HG03378 (cell line): ENCODE data around the gene ZNF175.

Experiments
- ATAC-seq: cut with Tn5 transposase; IDR thresholded peaks from one replicate; pipeline ENCODE4 v1.9.1; 2021; ENCODE audit warnings: mild to moderate bottlenecking, moderate library complexity; ENCODE audit not compliant: unreplicated experiment

The ZNF175 gene

DNA sequence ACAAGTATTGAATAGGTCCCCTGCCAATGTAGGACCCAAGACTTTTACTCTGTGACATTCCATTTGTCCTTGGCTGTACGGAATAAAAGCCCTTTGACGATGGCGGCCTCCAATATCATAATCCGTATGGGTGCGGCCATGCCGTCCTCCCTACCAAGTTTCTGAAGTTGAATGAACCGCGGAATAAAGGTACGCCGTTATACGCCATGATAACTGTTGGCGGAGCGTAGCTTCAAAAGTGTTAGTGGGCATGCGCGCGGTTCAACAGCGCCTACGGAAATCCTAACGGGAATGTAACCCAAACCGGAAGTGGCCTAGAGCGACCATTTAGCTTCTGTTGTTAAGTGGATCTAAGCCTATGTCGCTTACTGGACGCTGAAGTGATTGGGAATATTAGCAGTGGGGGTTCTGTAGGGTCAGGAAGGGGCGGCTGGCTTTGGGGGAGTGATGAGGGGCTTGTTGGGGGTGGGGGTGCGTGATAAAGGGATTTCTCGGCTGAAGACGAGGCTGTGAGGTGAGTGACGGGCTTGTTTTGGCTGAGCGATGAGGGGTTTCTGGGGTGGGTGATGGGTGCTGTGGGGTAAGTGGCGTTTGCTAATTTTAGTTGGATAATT lies at the start of gene ZNF175:
ZNF175 (plus strand) TSS at position 322 of the 614 bp plus-strand sequence. CDS start 2,047 bp downstream, outside the sequence.
- ATAC-seq = peak; percentile 79

DNA sequence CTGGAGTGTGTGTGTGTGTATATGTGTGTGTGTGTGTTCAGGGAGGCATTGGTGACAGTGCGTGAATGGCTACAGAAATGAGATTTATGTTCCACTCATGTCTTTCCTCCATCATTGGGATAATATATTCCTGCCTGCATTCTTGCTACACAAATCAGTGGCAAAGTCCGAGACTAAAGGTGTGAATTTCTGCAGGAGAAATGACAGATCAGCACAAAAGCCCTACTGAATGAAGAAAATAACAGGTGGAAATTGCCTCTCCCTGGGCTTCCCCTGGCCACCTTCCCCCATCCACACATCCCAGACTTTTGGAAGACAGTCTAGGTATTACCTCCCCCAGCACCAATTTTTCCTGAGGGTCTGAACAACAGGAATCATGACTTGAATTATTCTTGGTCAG lies 49.7 kb upstream of the ZNF175 start:
- ATAC-seq = no peak

DNA sequence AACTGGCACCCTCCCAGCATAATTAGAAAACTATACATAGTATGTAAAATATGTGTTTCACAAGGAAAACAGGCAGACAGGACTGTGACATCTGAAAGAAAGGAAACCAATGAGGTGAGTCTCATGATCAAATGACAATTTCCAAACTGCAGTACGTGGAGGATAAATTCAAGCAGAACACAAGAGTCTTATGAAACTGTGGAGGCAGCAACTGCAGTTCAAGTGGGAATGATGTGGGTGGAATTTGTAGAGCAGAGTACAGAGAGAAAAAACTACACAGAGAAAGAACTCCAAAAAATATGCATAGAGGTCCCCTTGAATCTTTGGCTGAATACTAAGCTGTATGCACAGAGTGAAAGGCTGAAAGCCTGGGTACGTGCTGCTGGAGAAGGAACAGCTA lies 49.3 kb upstream of the ZNF175 start:
- ATAC-seq = no peak

DNA sequence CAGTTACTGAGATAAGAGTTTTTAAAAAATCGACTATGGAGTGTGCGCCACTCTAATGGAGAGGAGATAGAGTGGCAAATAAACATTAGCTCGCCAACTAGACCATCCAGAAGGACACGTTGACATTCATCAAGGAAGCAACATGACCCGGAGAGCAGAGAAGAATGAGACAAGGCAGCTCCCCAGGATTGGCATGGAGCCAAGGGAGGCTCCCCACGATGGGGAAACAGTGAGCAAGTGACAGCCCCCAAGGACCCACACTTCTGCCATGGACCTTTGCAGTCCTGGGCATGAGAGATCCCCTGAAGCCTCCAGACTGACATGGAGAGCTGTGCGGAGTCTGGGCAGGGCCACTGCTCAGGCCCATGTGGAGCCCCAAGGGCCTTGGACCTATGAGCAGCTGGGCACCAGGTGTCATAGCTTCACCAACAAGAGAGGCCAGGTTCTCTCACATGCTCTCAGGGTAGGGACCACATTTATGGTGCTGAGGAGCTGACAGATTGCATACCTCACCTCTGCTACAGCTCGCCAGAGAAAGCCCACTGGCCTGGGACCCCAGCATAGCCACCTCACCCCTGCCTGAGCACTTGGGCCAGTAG lies 46.3 kb upstream of the ZNF175 start:
- no peak for ATAC-seq

DNA sequence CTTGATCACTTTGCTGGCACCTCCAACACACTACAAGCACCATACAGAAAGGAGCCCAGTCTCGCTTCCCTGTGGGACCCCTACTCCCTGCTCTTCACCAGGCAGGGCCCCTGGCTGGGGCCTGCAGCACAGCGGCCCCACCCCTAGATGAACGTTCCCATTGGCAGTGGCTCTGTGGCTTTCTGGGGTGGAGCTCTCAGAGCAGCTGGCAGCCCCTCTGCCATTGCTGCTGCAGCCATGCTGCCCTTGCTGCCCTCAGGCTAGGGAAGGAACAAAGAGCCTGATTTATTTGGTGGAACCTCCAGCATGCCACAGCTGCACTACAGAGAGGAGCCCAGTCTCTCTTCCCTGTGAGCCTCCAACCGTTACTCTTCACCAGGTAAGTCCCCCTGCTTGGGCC lies 45.4 kb upstream of the ZNF175 start:
- no peak for ATAC-seq

DNA sequence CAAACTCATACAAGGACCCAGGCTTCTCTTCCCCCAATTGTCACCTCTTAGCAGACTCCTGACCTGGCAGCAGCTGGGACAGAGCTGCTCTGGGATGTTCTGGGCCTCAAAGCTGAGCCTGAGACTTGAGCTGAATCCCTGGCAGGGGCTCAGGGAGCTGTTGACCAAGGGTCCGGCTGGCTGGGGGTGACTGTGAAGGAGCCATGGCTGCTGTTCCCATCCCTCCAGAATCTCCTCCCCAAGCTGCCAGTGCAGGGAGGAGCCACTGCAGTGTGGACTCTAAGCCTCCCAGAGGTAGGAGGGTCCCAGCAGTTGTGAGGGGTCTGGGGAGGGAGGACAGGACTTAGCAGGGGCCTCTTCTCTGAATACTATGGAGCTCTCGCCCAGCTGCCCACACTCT lies 41.8 kb upstream of the ZNF175 start:
- ATAC-seq = no peak

DNA sequence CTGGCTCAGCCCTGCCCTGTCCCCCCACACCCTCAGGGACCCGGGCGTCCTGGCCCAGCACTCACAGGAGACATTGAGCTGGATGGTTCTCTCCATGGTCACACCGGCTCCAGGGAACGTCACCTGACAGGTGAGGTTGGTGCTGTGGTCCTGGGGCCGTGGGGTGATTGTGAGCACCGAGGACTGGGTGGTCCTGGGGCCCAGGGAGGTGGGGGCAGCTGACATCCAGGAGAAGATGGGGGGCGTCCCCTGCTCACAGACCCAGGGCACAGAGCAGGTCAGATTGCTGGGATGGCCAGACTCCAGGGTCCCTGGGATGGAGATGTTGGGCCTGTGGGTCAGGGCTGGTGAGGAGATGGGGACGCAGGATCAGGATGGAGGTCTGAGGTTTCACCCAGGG lies 40.5 kb upstream of the ZNF175 start:
- ATAC-seq = no peak

DNA sequence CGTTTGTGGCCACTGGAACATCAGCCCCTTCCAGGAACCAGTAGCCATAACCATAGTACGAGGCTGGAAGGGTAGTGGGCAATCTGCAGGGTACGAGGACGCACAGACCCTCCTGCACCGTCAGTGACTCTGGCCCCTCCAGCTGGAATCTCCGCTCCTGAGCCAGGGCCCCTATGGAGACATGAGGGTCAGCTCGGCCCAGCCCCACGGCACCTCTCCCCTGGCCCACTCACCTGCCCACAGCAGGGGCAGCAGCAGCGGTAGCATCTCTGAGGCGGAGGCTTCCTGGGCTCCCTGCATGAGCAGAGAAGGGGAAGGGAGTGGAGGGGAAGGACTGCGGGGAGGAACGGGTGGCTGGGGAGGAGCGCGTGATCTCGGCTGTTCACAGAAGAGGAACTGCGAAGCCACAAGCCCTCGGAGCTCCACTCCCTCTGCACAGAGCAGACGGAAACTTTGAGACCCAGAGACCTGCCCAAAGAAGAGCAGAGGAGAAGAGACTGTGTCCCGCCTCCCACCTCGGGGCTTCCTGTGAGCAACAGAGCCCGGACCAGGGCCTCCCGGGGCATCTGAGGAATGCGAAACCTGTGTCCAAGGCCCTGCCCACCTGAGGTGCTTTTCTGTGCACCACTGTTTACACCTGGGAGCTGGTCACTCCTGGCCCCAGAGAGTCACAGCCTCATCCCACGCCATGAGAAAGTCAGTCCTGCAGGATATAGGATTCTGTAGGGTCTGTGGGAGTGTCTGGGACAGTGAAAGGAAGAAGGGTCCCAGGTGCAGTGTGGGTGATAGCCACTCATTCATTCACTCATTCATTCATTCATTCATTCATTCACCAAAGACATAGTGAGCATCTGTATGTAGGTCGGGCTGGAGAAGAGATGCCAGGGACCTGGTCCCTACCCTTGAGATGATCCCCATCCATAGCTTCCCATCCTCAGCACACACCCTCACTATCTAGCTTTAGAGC lies 39.5 kb upstream of the ZNF175 start, which contains the start of gene SIGLEC6:
SIGLEC6 (minus strand) TSS at position 322 of the 967 bp plus-strand sequence; CDS start at position 300, 22 bp downstream.
- no peak for ATAC-seq

DNA sequence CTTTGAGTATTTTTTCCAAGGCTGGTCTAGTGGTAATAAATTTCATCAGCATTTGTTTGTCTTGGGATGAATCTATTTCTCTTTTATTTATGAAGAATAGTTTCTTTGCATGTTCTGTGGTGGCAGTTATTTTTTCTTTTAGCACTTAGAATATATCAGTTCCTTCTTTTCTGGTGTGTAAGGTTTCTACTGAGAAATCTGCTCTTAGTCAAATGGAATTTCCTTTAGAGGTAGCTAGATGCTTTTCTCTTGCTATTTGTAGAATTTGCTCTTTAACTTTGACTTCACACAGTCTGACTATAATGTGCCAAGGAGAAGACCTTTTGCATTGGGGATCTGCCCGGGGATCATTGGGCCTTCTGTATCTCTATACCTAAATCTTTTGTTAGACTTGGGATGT lies 35.5 kb upstream of the ZNF175 start:
- ATAC-seq = no peak

DNA sequence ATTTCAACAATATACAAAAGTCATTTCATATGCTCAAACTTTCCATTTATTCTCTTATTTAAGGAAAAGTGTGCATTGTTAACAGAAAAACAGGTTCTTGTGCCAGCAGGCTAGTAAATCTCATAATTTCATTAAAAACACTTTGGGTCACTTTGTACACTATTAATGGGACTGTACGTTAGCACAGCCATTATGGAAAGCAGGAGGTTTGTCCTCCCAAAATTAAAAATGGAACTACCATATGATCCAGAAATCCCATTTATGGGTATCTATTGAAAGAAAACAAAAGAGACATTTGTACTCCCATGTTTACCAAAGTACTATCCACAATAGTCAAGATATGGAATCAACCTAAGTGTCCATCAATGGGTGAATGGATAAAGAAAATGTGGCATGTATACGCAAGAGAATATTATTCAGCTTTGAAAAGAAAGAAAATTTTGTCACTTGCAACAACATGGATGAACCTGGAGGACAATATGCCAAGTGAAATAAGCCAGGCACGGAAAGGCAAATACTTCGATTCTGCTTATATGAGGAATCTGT lies 31.2 kb upstream of the ZNF175 start:
- ATAC-seq = no peak

DNA sequence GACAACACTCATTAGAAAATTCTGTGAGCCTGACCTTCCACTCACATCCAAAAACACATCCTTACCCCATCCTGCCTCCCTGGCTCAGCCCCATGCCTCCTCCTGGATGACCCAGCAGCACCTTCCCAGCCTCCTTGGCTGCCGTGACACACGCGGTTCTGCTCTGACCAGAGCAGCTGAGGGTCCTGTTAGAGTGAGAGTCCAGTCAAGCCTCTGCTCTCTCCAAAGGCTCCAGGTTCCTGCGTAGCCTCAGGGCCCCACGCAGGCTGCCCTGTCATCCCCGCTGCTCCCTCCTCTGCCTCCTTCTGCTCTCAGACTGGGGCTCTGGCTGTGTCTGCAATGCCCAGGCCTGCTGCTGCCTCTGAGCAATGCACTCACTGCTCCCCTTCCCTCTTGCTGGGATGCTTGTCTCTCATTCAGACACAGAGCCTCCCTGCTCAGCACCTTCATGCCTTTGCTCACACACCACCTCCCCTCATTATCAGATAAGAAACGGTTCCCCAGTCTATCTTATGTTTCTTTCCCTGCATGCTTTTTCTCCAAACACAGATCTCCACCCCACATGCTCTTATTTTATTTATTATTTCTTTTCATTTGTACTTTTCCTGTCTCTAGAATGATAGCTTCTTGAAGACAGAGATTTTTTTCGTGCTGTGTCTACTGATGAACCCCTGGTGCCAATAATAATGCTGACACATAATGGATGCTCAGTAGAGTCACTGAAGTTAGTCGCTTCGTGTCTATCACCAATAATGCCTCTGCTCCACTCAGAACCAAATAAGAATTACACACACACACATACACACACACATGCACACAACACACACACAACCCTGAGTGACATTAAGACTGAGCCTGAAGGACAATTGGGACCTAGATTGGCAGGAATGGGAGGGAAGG lies 29.4 kb upstream of the ZNF175 start:
- ATAC-seq = no peak

DNA sequence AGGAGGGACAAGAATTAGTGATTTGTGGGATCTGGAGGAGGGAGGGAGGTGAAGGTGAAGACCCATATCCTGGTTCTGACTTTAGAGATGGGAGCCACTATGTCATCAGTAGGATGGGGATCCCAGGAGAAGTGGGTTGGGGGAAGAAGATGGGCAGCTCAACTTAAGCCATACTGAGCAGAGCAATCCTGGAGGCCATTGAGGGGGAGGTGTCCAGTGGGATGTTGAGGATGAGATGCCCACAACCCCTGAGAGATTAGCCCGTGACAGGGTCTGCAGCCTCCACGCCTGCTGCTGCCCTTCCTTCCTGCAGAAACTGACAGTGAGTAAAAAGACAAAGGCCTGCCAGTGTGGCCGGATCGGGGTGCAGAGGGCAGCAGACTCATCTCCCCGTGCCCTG lies 28.4 kb upstream of the ZNF175 start:
- ATAC-seq = no peak

DNA sequence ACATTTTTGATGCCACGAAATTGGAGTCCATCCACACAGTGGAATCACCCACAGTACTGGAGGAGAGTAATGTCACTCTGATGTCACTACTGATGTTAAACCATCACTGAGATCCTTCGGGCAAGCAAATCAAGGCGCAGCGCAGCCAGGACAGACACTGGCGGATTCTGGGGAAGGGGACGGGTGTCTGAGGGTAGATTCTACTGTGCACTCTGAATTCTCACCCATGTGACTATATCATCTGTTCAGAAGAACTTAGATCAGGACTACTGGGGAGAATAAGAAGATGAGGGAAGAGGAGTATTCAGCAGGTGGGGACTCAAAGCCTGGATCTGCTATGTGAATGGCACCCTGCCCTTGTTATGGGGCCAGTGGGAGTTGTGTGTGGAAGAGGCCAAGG lies 27.0 kb upstream of the ZNF175 start:
- no peak for ATAC-seq

DNA sequence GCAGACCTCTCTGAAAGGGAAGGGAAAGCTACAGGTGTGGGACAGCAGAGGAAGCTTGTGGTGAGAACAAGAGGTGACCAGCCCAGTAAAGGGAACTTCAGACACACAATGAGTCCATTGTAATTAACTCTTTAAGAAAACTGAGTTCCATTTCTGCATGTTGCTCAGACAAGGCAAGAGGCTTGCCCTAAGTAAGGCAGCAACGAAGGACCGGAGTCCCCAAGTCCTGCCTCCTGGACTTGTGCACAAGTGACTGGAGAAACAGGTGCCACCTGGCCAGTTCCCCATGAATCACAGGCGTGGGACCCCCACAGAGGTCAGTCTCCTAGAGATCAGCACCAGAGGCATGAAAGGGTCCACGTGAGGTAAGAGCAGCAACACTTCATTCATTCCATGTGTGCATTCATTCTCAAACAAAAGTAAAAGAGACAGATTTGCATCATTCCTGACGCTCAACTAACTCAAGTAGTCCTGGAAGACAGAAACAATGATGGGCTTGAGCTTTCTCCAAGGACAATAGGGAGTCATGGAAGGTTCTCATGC lies 24.9 kb upstream of the ZNF175 start:
- ATAC-seq = no peak

DNA sequence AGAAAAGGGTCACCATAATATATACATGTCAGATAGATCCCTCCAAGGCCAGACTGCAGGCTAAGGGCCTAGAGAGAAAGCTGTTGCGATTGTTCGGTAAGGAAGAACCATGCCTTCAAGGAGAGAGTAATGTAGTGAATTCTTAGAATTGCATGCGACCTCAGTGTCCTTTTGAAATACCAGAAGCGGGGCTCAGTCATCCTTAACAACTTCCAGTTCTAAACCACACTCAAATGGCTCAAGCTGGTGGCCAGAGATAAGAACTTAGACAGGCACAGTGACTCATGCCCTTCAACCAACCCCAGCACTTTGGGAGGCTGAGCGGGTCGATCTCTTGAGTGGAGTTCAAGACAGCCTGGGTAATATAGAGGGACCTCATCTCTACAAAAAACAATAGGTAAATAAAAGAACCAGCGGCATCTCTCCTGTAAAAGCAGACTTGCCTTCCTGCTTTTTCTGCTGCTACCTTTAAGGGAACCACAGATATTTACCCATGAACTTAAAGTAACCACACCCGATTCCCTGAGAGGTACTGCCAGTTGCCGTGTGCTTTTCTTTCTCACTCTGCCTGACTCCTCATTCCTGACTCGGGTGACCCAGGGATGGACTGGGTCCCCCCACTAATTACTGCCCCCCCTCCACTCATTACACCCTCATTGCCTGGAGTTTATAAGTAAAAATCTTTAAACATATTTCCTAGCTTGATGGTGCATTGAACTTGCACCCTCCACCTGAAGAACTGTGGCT lies 24.3 kb upstream of the ZNF175 start:
- ATAC-seq = no peak

DNA sequence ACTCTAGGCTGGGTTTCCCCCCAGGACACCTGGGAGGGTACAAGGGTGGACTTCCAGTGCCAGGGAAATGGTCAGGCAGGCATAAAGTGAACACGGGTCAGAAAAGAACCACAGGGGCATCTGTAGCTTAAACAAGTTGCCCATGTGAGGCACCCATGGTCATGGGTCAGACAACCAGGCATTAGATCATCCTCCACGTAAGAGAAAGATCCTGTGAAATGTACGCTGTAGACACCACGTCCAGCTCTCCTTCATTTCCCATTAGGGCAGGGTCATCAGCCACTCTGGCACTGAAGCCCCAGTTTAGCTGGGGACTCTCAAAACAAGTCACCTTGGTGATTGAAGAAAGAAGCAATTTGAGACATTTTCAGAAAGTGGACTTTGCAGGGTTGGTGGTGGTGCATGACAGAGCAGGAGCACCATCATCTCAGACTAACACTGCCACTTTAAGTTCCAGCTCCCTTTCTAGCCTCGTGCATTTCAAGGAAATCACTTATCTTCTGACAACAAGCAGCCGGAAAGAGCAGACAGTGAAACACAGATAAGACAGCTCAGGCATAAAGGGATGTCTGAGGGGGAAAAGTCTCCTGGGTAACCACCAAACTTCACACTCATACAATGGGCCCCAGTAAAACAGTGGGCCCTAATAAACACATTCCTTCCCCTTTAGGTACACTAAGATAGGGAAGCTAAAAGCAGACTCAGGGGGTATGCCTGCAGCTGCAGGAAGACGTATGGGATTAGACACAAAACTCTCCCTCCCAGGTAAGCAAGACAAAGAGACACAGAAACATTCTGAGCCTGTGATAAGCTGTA lies 23.5 kb upstream of the ZNF175 start:
- no peak for ATAC-seq

DNA sequence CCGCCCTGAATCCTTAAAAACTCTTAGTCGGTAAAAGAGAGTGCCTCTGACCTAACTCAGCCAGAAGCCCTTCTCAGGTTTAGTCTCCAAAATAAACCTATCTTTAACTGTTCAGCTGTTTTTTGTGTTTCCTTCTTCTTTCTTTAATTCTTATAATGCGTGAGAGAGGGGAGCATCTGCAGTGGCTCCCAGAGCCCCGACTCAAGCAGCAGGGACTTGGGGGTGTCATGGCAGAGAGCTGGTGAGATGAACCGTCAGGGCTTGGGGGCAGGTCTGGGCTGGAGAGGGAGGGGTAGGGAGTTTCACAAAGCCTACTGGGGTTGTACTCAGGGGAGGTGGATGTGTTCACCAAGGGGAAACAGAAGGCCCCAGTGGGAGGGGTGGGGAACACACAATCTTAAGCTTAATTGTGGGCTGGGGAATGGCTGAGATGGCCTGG lies 22.9 kb upstream of the ZNF175 start:
- ATAC-seq = no peak

DNA sequence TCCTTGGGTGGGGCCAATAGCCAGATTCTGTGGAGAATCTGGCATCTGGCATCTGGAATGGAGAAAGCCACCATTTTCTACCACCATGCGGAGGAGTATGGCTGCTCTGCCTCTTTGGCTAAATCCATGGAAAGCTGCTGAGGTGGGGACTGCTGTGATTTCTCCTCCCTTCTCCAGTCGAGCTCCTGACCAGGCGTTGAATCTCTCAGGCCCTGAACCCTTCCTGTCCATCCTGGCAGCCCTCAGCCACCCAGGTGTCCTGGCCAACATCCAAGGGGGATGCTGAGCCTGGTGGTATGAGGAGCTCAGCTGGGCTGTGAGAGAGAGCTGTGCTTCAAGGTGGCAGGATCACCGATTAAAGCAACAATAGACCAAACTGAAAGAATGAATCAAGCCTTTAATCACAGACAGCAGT lies 22.2 kb upstream of the ZNF175 start:
- no peak for ATAC-seq
